ENCODE data around the gene CRYAB.

DNA sequence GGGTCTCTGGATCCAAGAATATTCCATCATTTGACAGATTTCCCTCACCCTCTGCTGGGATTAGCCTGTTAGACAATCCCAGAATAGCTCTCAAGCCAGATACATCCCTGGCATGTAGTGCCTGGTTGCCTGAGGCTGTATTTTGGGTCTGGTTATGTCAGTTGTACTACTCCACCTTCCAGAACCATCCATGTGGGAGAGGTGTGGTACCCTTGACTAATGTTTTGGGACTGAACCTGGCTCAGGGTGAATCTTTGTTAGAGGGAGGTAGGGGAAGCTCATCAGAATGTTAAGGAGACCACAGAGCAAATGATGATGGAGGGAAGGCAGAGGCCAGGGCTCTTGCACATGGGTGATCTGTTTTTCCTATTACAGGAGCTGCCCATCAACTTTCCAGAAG, 12.4 kb upstream of the CRYAB start:
- TF ChIP-seq SMC3 (IDR thresholded peaks at IDR 0.05; ENCODE audit: low read depth, low read length) (no peak), RCOR1 (IDR thresholded peaks at IDR 0.05; ENCODE audit: insufficient replicate concordance, low read length) (no peak)
- TF ChIP-seq, protein P1, sequence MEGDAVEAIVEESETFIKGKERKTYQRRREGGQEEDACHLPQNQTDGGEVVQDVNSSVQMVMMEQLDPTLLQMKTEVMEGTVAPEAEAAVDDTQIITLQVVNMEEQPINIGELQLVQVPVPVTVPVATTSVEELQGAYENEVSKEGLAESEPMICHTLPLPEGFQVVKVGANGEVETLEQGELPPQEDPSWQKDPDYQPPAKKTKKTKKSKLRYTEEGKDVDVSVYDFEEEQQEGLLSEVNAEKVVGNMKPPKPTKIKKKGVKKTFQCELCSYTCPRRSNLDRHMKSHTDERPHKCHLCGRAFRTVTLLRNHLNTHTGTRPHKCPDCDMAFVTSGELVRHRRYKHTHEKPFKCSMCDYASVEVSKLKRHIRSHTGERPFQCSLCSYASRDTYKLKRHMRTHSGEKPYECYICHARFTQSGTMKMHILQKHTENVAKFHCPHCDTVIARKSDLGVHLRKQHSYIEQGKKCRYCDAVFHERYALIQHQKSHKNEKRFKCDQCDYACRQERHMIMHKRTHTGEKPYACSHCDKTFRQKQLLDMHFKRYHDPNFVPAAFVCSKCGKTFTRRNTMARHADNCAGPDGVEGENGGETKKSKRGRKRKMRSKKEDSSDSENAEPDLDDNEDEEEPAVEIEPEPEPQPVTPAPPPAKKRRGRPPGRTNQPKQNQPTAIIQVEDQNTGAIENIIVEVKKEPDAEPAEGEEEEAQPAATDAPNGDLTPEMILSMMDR (conservative IDR thresholded peaks at IDR 0.05; ENCODE audit: low read depth, low read length): no peak
